Measurements from ENCODE around the gene BANF2.
"Not testable (repeated sequence)": the region's sequence is repeated elsewhere in the genome, so short reads cannot be mapped to it uniquely, and the experiment has no call there.

BANF2 gene

DNA sequence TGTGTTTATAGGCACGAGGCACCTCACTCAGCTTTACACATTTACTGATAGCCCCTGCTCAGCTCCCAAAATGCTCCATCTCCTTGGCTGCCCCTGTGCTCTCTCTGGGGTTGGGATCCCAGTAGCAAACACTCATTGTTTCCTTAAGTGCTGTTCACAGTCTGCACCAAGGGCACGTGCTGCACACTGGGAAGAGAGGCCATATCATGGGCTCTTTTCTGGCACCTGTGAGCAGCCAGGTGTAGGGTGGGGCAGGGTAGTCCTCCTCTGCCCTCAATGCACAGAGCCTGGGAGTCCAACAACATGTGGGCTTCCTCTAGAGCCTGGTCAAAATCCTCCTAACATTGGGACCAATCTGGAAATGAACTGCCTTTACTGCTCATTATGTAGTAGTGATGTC lies 67.9 kb downstream of the BANF2 start:
- DNase-seq = no peak

DNA sequence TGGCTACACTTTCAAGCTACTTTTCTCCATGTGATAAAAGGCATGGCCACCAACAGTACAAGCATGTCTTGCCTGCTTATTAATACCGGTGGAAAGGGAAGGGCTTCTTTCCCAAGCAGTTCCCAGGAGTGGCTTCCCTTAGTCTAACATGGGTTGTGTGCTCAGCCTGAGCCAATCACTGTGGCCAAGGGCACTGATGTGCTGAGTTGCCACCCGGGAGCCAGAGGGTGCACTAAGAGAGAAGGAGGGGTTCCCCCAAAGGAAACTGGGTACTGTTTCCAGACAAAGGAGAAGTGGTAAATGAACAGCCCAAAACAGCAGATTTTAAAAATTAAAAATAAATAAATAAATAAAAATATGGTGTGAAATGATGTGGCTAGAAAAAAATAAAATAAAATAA lies 68.5 kb downstream of the BANF2 start:
- DNase-seq = no peak

DNA sequence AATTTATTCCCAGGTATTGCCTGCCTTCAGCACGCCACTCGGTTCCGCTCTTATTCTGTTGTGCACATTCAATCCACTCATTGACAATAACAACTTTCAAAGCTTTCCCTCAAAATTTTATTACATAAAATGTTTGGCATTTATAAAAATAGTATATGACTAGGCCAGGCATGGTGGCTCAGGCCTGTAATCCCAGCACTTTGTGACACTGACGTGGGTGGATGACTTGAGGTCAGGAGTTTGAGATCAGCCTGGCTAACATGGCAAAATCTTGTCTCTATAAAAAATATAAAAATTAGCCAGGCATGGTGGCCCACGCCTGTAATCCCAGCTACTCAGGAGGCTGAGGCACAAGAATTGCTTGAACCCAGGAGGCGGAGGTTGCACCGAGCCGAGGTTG lies 70.0 kb downstream of the BANF2 start:
- not testable (repeated sequence) for DNase-seq

DNA sequence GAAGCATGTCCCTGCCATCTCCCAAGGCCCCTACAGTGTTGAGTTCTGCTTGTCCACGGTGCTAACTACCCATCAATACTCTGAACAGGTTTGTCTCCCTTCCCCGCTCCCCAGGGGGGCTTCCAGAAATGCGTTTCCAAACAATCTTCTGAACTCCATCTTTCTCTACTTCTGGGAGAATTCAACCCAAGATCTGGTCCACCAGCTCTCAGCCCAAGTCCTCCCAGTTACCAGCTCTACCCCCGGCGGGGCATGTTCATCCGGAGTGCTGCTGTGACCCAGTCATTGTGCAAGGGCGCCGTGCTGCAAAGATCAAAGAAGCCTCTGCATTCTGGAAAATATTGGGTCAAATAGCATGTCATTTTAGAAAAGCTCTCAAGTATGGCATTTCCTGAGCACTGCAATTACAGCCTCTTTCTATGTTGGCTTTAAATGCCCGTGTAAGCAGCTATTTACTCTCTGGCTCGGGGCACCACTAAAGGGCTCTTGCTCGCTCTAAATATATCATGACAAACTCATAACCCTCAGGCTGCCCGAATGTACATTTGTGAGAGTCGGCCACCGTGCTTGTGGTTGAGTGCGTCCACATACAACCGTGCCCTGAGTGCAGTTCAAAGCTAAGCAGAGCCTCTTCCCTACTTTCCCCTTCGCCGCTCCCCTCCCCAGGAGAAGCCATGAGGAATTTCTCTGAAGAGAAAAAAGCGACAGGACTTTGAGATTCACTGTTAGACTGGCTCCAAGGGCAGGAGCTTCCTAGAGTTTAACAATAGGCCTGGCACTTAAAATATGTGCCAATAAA lies 71.6 kb downstream of the BANF2 start:
- no peak for DNase-seq

DNA sequence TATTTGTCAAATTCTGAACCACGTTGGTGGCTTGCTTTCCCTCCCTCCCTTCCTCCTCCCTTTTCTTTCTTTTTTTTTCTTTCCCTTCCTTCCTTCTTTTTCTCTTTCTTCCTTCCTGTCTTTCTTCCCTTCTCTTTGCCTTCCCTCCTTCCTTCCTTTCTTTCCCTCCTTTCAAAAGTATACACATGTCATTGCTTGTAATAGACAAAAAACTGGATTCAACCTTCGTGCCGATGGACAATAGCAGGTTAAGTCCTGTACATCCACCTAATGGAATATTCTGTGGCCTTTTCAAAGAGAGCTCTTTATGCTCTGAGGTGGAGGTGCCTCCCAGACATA lies 72.2 kb downstream of the BANF2 start:
- DNase-seq = no peak

DNA sequence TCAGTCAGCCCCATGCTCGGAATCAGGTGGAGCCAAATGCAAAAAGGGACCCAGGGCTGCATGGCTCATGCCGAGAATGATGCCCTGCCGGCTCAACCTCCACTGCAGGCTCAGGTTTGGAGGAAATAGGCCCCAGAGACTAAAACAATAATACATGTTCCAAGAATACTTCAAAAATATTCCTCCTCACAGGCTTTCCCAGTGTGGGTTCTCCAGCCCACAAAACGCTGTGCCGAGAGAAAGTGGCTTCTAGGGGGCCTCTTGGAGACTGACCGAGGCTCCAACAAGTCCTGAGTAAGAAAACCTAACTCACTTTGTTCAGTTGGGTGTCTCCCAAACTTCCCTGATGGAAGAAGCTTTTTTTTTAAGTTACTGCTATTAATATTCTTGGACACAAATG lies 73.9 kb downstream of the BANF2 start:
- DNase-seq = no peak

DNA sequence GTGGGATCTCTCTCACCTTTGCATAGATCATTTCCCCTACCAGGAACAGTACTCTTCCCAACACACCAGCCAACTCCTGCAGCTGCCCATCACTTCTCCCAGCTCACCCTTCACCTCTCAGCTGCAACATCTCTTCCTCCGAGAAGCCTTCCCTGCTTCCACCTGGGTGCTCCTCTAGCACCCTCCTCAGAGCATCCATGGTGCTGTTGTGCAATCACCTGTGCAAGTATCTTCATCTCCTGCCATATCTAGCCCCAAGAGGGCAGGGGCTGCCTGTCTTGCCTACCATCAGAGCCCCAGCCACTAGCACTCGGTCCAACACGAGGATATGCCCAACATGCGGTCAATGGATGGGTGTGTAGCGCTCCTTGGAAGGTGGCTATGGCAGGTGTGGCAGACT lies 75.8 kb downstream of the BANF2 start:
- DNase-seq = no peak

DNA sequence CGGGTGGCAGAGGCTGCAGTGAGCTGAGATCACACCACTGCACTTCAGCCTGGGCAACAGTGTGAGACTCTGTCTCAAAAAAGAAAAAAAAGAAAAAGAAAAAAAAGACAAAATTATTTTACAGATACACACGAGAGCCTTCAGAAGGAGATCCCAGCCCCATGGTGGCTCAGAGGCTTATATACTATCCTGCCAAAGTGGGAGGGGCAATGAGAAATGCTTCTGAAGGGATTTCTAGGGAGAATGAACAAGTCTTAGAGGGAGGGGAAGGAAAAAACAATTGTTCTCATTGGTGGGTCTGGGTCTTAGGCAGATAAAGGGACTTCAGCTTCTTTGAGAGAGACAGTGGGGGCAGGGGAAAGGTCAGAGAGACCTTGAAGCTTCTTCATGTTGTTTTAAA lies 76.8 kb downstream of the BANF2 start:
- DNase-seq = no peak

DNA sequence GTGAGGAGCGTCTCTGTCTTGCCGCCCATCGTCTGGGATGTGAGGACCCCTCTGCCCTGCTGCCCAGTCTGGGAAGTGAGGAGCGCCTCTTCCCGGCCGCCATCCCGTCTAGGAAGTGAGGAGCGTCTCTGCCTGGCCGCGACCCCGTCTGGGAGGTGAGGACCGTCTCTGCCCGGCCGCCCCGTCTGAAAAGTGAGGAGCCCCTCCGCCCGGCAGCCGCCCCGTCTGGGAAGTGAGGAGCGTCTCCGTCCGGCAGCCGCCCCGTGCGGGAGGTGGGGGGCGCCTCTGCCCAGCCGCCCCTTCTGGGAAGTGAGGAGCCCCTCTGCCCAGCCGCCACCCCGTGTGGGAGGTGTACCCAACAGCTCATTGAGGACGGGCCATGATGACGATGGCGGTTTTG lies 79.2 kb downstream of the BANF2 start:
- not testable (repeated sequence) for DNase-seq

DNA sequence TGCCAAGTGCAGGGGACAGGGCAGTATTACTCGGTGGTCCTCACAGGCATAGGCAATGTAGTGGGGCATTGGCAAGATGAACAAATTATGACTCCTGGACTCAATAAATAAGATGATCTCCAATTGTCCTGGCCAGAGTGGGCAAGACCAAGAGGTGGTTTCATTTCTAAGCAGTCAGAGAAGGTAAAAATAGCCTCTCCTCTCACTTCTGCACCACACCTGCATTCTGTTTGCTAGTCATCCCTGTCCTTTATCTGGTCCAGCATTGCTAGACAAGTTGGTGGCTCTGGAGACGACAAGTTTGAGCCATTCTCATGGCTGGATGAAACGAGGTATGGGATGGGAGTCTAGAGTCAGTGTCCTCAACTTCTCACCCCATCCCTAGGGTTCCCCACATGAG lies 83.0 kb downstream of the BANF2 start:
- DNase-seq = no peak

DNA sequence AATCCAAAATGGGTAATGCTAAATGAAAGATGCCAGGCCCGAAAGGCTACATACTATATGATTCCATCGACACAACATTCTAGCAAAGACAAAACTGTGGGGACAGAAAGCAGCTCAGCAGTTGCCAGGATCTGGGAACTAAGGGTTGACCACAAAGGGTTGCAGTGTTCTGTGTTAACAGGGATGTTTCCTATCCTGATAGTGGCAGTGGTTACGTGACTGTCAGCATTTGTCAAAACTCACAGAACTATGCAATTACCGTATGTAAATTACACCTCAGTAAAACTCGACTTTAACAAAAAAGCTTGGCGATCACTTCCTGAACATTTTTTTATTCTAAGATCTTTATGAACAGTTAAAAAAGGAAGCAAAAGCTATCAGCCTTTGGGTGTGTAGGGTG lies 83.9 kb downstream of the BANF2 start:
- DNase-seq = no peak

DNA sequence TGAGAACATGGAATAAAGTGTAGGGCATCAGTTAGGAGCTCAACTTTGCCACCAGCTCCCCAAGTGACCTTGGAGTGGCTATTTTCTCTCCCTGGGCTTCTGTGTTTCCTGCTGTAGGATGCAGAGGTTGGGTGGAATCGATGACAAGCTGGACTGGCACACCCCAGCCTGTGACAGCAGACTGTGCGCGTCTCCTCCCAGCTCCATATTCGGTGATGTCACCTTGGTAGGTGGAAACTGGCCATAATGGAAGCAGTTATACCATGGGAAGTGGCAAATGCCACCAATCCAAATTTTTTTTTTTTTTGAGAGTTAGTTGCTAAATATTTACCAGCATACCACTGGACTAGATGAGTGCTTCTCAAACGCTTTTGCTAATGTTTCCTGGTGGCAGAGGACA lies 85.2 kb downstream of the BANF2 start:
- DNase-seq = no peak

Data from T1000 (cell line).